HepG2 (cell line): ENCODE data around the gene ZC3H8. TPM values are rescaled to one million over a fixed set of nuclear protein-coding genes. Genes with fewer than 3 reads are reported as not detected.

Source experiments
- AKAP8 ChIP-seq: sonication (generic); formaldehyde crosslinking; IDR thresholded peaks from 2 replicates; pipeline ENCODE4 v1.5.1; 2020; ENCODE audit warnings: mild to moderate bottlenecking, missing genetic modification reagents
- CC2D1A ChIP-seq: sonication (generic); formaldehyde crosslinking; IDR thresholded peaks from 2 replicates; pipeline ENCODE4 v1.8.1; 2023; ENCODE audit warnings: mild to moderate bottlenecking, missing genetic modification reagents
- ETV5 ChIP-seq: IDR thresholded peaks from 2 replicates; pipeline ENCODE4 v1.6.1; 2018; ENCODE audit warnings: missing biosample characterization, missing genetic modification reagents, inconsistent platforms, borderline replicate concordance
- GATA4 ChIP-seq: sonication (generic); IDR thresholded peaks from 2 replicates; pipeline ENCODE4 v1.6.1; 2016; ENCODE audit warnings: antibody characterized with exemption, low read depth, borderline replicate concordance
- HIVEP1 ChIP-seq: sonication (generic); formaldehyde crosslinking; IDR thresholded peaks from 2 replicates; pipeline ENCODE4 v1.4.0; 2020; ENCODE audit warnings: mild to moderate bottlenecking, missing genetic modification reagents
- JUN ChIP-seq: sonication (generic); formaldehyde crosslinking; IDR thresholded peaks from 2 replicates; pipeline ENCODE4 v1.4.0; 2020; ENCODE audit warnings: mild to moderate bottlenecking, missing genetic modification reagents
- MED1 ChIP-seq: sonication (generic); formaldehyde crosslinking; IDR thresholded peaks from 2 replicates; pipeline ENCODE4 v1.4.0; 2020; ENCODE audit warnings: missing genetic modification reagents
- MIER3 ChIP-seq: IDR thresholded peaks from 2 replicates; pipeline ENCODE4 v1.6.1; 2016; ENCODE audit warnings: missing compliant biosample characterization, borderline replicate concordance
- NONO ChIP-seq, 2 experiments: fragments of 450-650 bp in 1 of 2; sonication (generic) in 1 of 2; formaldehyde crosslinking in 1 of 2; IDR thresholded peaks in 1 of 2; conservative IDR thresholded peaks in 1 of 2; 2 replicates each; pipeline versions ENCODE4 v1.6.1 to v1.8.0; 2017 to 2022; ENCODE audit warnings: mild to moderate bottlenecking in 1 of 2, missing genetic modification reagents in 1 of 2, moderate library complexity in 1 of 2
- RBM39 ChIP-seq: fragments of 200-400 bp; formaldehyde crosslinking; IDR thresholded peaks from one replicate; pipeline ENCODE4 v1.6.1; 2018; ENCODE audit warnings: antibody characterized with exemption, mild to moderate bottlenecking, low read depth, low read length; ENCODE audit not compliant: poor library complexity, severe bottlenecking
- RXRA ChIP-seq: sonication (generic); formaldehyde crosslinking; IDR thresholded peaks from 2 replicates; pipeline ENCODE4 v1.5.1; 2020; ENCODE audit warnings: missing genetic modification reagents
- SIX1 ChIP-seq: sonication (generic); formaldehyde crosslinking; IDR thresholded peaks from 2 replicates; pipeline ENCODE4 v1.4.0; 2020; ENCODE audit warnings: missing genetic modification reagents, borderline replicate concordance
- U2AF2 ChIP-seq: fragments of 200-400 bp; formaldehyde crosslinking; IDR thresholded peaks from 2 replicates; pipeline ENCODE4 v1.6.1; 2017; ENCODE audit warnings: low read depth, mild to moderate bottlenecking, low read length
- ZNF441 ChIP-seq: sonication (generic); formaldehyde crosslinking; IDR thresholded peaks from 2 replicates; pipeline ENCODE4 v1.7.0; 2021; ENCODE audit warnings: missing genetic modification reagents, borderline replicate concordance
- ZNF484 ChIP-seq: sonication (generic); formaldehyde crosslinking; IDR thresholded peaks from 2 replicates; pipeline ENCODE4 v1.5.1; 2020; ENCODE audit warnings: mild to moderate bottlenecking, low read depth, missing genetic modification reagents, borderline replicate concordance
- ZNF670 ChIP-seq: sonication (generic); formaldehyde crosslinking; IDR thresholded peaks from 2 replicates; pipeline ENCODE4 v1.8.0; 2022; ENCODE audit warnings: mild to moderate bottlenecking, missing genetic modification reagents, borderline replicate concordance
- ZNF83 ChIP-seq: sonication (generic); formaldehyde crosslinking; IDR thresholded peaks from 2 replicates; pipeline ENCODE4 v1.4.0; 2020; ENCODE audit warnings: missing genetic modification reagents, mild to moderate bottlenecking, borderline replicate concordance
- polyA plus RNA-seq, 8 experiments: library from polyadenylated mRNA; depleted of rRNA in 3 of 8; stranded (reverse) in 7 of 8; unstranded in 1 of 8; fragments of >200 nt; fragmentation: Illumina TruSeq in 4 of 8; extraction: Trizol in 4 of 8; gene quantifications; 2 replicates each; pipeline versions ENCODE4 v1.2.1 to v1.2.3, GENCODE V29; 2011 to 2016; ENCODE audit warnings: low read depth in 4 of 8, missing spikeins in 1 of 8, mixed read lengths in 1 of 8; ENCODE audit not compliant: insufficient read depth in 1 of 8
- total RNA-seq, 5 experiments: library from RNA; depleted of rRNA; stranded (reverse); fragments of >200 nt; fragmentation: Illumina TruSeq; extraction: Trizol; gene quantifications; 2 replicates each; pipeline ENCODE4 v1.2.3, GENCODE V29; 2016; ENCODE audit warnings: low read depth in 1 of 5
- TF ChIP-seq, protein P1 (sequence below): sonication (generic); formaldehyde crosslinking; IDR thresholded peaks from 2 replicates; pipeline ENCODE4 v1.5.0; 2020; ENCODE audit warnings: mild to moderate bottlenecking, missing genetic modification reagents, borderline replicate concordance
- TF ChIP-seq, protein P2 (sequence below): sonication (generic); formaldehyde crosslinking; IDR thresholded peaks from 2 replicates; pipeline ENCODE4 v1.9.0; 2022; ENCODE audit warnings: low read depth, missing genetic modification reagents

Gene ZC3H8
- total and polyA plus RNA-seq, 2 of the 13 experiments (the other 11 are each of a cell fraction or from before 2014, with no cell fraction given) = 4.5 to 17.0 TPM

DNA sequence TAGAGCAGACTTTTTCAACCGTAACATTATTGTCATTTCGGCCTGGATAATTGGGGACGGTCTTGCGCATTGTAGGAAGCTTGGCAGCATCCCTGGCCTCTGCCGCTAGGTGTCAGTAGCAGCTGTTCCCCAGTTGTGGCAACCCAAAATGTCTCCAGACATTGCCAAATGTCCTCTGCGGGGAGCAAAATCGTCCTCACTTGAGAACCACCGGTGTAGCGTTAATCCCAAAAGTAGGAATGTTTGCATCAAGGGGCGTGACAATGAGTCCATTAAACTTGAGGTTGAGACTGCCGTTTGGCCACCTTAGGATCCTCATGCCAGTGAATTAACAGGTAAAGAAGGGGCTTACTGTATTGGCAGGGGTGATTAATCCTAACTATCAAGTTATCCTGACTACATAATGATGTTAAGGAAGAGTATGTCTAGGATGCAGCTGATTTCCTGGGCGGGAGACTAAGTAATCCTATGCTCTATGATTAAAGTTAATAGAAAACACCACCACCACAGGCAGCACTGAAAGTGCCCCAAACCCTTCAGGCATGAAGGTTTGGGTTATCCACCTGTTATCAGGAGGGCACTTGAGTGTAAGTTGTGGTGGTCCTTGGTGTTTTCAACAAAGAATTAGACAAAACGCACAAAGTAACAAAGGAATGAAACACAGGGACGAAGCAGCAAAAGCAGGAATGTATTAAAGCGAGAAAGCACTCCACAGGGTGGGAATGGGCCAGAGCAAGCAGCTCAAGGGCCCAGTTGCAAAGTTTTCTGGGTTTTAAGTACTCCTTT, 4.9 kb upstream of the ZC3H8 start (continued):
- TF ChIP-seq, protein P1, sequence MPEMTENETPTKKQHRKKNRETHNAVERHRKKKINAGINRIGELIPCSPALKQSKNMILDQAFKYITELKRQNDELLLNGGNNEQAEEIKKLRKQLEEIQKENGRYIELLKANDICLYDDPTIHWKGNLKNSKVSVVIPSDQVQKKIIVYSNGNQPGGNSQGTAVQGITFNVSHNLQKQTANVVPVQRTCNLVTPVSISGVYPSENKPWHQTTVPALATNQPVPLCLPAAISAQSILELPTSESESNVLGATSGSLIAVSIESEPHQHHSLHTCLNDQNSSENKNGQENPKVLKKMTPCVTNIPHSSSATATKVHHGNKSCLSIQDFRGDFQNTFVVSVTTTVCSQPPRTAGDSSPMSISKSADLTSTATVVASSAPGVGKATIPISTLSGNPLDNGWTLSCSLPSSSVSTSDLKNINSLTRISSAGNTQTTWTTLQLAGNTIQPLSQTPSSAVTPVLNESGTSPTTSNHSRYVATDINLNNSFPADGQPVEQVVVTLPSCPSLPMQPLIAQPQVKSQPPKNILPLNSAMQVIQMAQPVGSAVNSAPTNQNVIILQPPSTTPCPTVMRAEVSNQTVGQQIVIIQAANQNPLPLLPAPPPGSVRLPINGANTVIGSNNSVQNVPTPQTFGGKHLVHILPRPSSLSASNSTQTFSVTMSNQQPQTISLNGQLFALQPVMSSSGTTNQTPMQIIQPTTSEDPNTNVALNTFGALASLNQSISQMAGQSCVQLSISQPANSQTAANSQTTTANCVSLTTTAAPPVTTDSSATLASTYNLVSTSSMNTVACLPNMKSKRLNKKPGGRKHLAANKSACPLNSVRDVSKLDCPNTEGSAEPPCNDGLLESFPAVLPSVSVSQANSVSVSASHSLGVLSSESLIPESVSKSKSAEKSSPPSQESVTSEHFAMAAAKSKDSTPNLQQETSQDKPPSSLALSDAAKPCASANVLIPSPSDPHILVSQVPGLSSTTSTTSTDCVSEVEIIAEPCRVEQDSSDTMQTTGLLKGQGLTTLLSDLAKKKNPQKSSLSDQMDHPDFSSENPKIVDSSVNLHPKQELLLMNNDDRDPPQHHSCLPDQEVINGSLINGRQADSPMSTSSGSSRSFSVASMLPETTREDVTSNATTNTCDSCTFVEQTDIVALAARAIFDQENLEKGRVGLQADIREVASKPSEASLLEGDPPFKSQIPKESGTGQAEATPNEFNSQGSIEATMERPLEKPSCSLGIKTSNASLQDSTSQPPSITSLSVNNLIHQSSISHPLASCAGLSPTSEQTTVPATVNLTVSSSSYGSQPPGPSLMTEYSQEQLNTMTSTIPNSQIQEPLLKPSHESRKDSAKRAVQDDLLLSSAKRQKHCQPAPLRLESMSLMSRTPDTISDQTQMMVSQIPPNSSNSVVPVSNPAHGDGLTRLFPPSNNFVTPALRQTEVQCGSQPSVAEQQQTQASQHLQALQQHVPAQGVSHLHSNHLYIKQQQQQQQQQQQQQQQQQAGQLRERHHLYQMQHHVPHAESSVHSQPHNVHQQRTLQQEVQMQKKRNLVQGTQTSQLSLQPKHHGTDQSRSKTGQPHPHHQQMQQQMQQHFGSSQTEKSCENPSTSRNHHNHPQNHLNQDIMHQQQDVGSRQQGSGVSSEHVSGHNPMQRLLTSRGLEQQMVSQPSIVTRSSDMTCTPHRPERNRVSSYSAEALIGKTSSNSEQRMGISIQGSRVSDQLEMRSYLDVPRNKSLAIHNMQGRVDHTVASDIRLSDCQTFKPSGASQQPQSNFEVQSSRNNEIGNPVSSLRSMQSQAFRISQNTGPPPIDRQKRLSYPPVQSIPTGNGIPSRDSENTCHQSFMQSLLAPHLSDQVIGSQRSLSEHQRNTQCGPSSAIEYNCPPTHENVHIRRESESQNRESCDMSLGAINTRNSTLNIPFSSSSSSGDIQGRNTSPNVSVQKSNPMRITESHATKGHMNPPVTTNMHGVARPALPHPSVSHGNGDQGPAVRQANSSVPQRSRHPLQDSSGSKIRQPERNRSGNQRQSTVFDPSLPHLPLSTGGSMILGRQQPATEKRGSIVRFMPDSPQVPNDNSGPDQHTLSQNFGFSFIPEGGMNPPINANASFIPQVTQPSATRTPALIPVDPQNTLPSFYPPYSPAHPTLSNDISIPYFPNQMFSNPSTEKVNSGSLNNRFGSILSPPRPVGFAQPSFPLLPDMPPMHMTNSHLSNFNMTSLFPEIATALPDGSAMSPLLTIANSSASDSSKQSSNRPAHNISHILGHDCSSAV (CRISPR knock-in tag) = no peak
- TF ChIP-seq ZNF83 (CRISPR knock-in tag) (0 out of 2 replicates have a peak, but pooled peaks have one; percentile 24), JUN (CRISPR knock-in tag) (no peak), NONO (IDR thresholded peaks at IDR 0.05) (no peak), NONO (CRISPR knock-in tag; conservative IDR thresholded peaks at IDR 0.05) (peak; percentile 72; the same call in 1 of the 2 replicates), ZNF670 (no peak), AKAP8 (CRISPR knock-in tag) (no peak), ETV5 (CRISPR knock-in tag) (peak; percentile 13; the same call in 1 of the 2 replicates), ZNF484 (CRISPR knock-in tag) (no peak), RBM39 (no peak), HIVEP1 (no peak), RXRA (CRISPR knock-in tag) (no peak), SIX1 (CRISPR knock-in tag) (no peak), MIER3 (CRISPR knock-in tag) (0 out of 2 replicates have a peak, but pooled peaks have one; percentile 27), ZNF441 (CRISPR knock-in tag) (no peak), MED1 (peak; percentile 25; the same call in 1 of the 2 replicates), U2AF2 (no peak), CC2D1A (CRISPR knock-in tag) (no peak), GATA4 (no peak)
- TF ChIP-seq, protein P2, sequence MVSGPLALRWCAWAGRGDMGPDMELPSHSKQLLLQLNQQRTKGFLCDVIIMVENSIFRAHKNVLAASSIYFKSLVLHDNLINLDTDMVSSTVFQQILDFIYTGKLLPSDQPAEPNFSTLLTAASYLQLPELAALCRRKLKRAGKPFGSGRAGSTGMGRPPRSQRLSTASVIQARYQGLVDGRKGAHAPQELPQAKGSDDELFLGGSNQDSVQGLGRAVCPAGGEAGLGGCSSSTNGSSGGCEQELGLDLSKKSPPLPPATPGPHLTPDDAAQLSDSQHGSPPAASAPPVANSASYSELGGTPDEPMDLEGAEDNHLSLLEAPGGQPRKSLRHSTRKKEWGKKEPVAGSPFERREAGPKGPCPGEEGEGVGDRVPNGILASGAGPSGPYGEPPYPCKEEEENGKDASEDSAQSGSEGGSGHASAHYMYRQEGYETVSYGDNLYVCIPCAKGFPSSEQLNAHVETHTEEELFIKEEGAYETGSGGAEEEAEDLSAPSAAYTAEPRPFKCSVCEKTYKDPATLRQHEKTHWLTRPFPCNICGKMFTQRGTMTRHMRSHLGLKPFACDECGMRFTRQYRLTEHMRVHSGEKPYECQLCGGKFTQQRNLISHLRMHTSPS = no peak
